GM21367 (cell line): ENCODE data around the gene C5orf58.

Source experiments
- ATAC-seq: cut with Tn5 transposase; IDR thresholded peaks from one replicate; pipeline ENCODE4 v1.9.1; 2021; ENCODE audit not compliant: unreplicated experiment

Gene C5orf58, protein sequence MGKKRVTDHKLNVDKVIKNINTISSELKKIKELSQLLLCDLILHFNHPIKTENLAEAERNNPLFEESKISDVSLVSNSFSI

GRCh38 chr5:170232786-170233185, at the start of gene C5orf58:
C5orf58 (plus strand) TSS chr5:170232985; CDS start chr5:170234977, 1,992 bp downstream.
- ATAC-seq = no peak

GRCh38 chr5:170183816-170184687, 48.7 kb upstream of the C5orf58 start:
- ATAC-seq = peak; percentile 71

DNA sequence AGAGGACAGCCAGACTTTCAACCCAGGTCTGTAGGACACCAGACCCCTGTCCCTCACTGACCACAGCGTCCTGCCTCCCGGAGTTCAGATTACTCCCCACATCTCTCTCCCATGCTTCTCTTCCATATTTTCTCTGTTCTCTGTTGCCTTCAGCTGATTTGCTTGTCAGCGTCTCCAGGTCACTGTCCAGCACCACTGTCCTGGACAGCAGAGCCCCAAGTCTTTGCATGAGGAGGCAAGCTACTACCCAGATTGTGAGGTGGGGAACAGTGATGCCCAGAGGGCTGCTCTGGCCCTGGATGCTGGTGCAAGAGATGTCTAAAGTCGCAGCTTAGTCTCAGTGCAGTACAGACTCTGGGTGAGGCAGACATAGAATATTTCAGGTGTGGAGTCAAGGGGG, 48.0 kb upstream of the C5orf58 start:
- ATAC-seq = no peak

DNA sequence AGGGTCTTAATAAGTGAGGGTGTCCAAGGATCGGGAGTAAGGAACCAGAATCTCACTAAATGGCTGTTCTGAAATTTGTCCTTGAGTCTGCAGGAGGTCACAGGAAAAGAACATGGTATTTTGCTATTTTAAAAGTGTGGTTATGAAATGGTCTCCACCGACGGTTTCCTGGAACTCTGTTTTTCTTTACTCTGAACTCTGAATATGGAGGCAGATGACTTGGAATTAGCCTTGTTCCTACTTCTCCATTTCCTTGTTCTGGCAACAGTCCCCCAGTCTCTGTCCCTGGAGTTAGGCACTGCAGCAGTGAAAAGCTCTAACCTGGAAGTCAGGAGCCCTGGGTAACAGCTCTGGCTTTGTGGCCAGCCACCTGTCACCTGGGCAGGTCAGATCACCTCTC, 46.6 kb upstream of the C5orf58 start:
- no peak for ATAC-seq

DNA sequence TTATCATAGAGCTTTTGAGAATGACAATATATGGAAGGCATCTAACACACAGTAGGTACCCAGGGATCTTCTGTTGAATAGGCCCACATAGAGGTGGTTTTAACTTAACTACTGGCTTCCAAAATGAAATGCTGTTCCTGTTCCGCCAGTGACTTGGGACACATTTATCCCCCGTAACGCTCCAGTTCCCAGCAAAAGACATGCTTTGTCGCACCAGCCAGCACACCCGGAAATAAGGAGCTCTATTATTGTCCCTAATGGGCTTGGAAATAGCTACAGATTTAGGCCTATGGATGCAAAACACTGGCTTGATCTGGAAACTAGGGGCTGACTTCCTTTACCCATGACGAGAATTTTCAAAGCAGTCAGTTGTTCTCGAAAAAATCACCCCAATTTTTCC, 45.9 kb upstream of the C5orf58 start:
- ATAC-seq = no peak

GRCh38 chr5:170190436-170191134, 42.2 kb upstream of the C5orf58 start:
- no peak for ATAC-seq

DNA sequence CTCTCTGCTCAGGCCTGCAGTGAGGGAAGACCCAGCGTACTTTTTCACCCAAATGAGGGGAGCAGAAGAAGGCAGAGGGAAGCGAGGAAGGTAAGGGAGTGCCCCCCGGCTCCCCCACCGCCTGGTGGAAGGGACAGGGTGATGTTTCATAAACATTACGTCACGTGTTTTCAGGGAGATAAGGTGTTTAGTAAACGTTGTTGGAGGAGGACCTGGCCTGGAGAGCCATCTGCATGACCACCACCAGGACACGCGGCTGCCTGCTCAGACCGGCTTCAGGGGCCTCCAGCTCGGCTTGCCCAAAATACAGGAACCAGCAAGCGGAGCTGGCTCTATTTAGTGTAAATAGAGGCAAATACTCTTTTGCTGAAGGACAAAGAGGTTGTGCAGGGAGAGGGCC, 40.0 kb upstream of the C5orf58 start:
- no peak for ATAC-seq

GRCh38 chr5:170195961-170196360, 36.8 kb upstream of the C5orf58 start:
- no peak for ATAC-seq

DNA sequence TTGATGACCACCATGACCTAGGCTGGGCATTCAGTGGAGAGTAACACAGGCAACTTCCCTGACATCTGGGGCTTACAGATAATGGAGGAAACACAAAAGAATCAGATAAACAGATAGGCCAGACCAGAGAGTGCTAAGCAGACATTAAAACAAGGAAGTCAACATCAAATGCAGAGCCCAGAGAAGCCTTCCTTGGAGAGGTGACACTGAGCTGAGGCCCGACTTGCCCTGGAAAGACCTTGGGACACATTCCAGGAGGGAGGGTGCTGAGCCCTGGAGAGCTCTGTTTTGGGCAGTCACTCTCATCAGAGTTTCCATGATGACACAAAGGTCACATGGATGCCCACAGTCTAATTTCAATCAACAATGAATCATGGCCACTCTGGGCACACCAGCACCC, 31.9 kb upstream of the C5orf58 start:
- ATAC-seq = no peak

DNA sequence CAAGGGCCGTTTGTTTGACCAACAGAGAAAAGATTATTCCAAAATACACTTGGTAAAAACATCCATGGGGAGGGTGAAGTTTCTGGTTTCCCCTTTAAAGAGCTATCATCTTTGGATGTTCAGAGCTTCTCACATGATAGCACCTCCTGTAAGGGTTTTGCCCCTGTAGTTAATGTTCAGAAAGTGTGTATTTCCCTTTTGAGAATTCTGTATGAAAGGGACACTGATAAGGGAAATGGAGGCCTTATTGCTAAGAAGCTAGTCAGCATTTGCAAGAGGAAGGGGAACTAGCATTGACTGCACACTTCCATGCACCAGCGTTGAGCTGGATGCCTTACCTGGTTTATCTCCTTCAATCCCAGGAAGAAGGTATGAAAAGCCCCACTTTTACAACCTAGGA, 31.5 kb upstream of the C5orf58 start:
- ATAC-seq = no peak

GRCh38 chr5:170202117-170202516, 30.7 kb upstream of the C5orf58 start:
- no peak for ATAC-seq

DNA sequence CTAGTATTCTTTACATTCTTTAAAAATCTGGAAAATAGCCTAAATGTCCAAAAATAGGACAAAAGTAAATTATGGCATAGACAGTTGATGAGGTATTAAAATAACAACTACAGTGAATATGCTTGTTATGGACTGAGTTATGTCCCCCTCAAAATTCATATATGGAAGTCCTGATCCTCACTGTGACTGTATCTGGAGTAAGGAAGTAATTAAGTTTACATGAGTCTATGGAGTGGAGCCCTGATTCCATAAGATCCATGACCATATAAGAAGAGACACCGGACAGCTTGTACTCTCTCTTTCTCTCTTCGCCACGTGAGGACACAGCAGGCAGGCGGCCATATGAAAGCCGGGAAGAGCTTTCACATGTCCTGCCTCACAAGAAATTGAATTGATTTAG, 28.6 kb upstream of the C5orf58 start:
- no peak for ATAC-seq

DNA sequence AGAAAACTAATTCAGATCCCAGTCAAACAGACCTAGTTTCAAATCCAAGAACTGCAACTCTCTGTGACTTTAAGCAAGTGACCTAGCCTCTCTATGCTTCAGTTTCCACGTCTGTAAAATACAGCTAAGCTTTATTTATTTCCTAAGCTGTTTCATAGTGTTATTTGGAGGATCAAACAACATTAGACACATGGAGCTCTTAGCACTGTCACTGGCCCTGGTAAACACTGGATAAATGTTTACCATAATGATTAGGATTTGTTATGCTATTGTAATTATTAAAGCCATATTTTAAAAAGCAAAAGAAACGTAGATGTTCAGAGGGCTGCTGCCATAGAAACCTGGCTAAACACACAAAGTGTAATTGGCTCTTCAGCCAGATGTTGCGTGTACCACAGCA, 26.6 kb upstream of the C5orf58 start:
- ATAC-seq = no peak

- no peak for ATAC-seq
These were observed 25.8 kb upstream of the C5orf58 start for GRCh38 chr5:170206958-170207357.

DNA sequence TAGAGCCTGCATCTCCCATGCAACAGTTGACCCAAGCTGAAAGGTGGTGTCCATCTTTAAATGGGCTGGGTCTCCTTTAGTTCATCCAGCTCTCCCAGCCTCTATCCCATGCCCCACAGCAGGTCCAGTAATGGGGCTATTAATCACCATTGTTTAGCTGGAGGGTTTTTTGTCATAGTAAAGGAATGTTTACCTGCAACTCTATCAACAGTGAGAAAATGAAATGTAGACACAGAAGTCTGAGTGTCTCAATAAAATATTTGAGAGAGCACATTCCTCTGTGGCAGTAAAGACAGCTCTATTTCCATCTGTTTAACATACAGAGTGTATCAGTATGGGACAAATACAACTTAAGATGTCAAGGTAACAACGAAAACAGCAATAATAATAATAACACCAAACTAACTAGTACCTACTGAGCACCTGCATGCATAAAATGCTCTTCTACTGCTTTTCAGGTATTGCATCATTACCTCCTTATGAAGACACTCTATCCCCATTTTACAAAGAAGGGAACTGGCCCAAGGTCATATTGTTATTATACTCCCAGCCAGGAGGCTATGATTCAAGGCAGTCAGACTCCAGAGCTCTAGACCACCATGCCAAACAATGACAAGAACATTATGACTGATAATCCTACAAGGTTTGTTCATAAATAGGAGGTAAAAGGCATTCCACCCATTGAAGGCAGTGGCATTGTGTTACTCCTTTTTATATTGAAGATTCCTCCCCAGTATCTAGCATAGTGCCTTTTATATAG, 21.0 kb upstream of the C5orf58 start:
- no peak for ATAC-seq

- no peak for ATAC-seq
These were observed 16.4 kb upstream of the C5orf58 start for GRCh38 chr5:170216257-170216864.

- ATAC-seq = no peak
These were observed 15.0 kb upstream of the C5orf58 start for GRCh38 chr5:170217831-170218230.

DNA sequence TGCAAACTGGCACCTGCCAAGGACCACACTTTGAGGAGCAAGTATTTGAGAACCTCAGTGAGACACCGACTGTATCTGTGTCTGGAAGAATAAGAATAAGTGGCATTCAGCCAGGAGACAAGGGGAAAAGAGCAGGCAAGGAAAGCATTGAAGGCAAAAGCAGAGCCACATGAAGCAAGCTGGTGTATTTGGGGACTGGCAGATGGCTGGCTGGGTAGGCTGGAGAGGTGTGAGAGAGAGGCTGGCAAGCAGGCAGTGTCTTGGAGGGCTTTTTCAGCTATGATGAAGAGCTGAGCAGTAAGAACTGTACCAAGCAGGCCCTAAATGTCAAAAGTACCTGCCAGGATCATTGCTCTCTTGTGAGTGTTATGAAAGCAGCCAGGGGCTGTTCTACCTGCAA, 14.1 kb upstream of the C5orf58 start:
- ATAC-seq = no peak

DNA sequence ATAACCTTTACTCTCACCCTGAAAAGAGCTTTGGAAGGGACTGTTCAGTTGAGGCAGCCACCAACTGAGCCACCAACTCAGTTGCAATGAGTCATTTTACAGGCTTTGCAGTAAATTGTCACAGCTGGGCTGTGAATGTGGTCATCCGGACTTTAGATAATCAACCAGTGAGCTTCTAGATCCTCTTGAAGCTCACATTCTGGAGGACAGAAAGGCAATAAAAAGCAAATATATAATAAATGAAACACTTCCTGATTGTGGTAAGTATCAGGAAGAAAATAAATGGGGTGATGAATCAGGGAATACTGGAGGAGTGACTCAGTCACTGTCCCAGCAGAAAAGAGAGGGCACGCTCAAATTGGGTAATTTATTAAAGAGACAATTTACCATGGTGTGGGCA, 13.2 kb upstream of the C5orf58 start:
- ATAC-seq = no peak

GRCh38 chr5:170220191-170220590, 12.6 kb upstream of the C5orf58 start:
- no peak for ATAC-seq

DNA sequence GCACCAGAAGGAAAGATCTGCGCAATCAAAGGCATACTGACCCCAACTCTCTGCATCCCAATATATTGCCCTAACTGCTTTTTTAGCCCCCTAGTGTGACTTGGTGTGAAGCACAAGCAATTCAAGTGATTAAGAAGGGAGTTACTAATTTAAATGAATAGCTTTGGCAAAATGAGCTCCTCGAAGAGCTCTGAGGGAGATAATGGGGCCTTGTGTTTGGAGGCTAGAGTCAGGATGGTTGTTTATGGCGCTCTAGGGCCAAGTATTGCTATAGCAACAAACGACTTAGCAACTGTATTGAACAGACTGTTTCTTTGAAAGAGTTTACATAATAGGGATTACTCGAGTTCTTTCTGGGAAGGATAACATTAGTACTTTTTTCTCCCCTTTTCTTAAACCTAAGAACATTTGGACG, 11.5 kb upstream of the C5orf58 start:
- ATAC-seq = no peak
